ENCODE results near the gene LPGAT1.

DNA sequence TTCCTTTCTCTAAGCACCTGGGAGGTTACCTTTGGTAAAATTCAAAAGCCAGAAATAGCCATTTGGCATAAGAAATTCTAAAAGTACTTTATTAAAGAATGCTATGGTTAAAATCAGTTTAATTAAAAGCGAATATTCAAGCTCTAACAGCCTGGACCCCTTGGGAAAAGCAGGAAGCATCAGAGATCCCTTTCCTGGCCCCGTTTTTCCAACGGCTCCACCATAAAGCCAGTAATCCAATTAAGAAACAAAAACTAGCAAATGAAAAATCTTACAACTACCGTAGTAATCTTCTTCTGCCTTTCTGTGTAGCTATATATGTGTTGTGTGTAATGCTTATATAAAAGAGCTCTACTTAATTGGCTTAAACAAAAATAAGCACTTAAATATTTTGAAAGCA, 121.6 kb downstream of the LPGAT1 start:
- TF ChIP-seq POLR2A (IDR thresholded peaks at IDR 0.05) (no peak), CTCF (IDR thresholded peaks at IDR 0.05) (no peak)

Measured in body of pancreas (tissue), 4 donors.